Esophagus squamous epithelium (tissue), 4 donors: ENCODE results near the gene COL8A2.

Experiments used
- CTCF ChIP-seq, 6 experiments: fragments of 450-650 bp in 4 of 6; fragments of 200-600 bp in 2 of 6; sonication (generic) in 2 of 6; IDR thresholded peaks; one replicate each; pipeline ENCODE4 v1.5.1; 2016 to 2019; ENCODE audit warnings: antibody characterized with exemption in 6 of 6, mild to moderate bottlenecking in 4 of 6, moderate library complexity in 4 of 6
- POLR2A ChIP-seq, 4 donors: fragments of 450-650 bp; IDR thresholded peaks; one replicate each; pipeline ENCODE4 v1.6.1; 2017; ENCODE audit warnings: antibody characterized with exemption in 4 of 4, mild to moderate bottlenecking in 4 of 4, moderate library complexity in 3 of 4

- TF ChIP-seq POLR2A (IDR thresholded peaks at IDR 0.05) = no peak
- TF ChIP-seq CTCF (IDR thresholded peaks at IDR 0.05) = no peak
These were observed 10.3 kb upstream of the COL8A2 start for GRCh38 chr1:36135330-36135667.
